Osteocyte (in vitro differentiated cells): Measurements from ENCODE around the gene FITM1. TPM values are rescaled to one million over a fixed set of nuclear protein-coding genes. Genes with fewer than 3 reads are reported as not detected.

Experiments used
- DNase-seq: peaks from one replicate; pipeline ENCODE4 v3.0.0; 2021; ENCODE audit warnings: mixed read lengths; ENCODE audit not compliant: unreplicated experiment; ENCODE audit errors: extremely low spot score
- H3K27ac Mint-ChIP-seq: one replicate; pipeline ENCODE4 v1.8.0; 2021; ENCODE audit warnings: mild to moderate bottlenecking, mixed read lengths; ENCODE audit not compliant: unreplicated experiment
- H3K27me3 Mint-ChIP-seq: one replicate; pipeline ENCODE4 v1.8.0; 2021; ENCODE audit warnings: mixed read lengths; ENCODE audit not compliant: unreplicated experiment
- H3K36me3 Mint-ChIP-seq: one replicate; pipeline ENCODE4 v1.8.0; 2021; ENCODE audit warnings: mixed read lengths; ENCODE audit not compliant: unreplicated experiment
- H3K4me1 Mint-ChIP-seq: one replicate; pipeline ENCODE4 v1.8.0; 2021; ENCODE audit warnings: mixed read lengths; ENCODE audit not compliant: unreplicated experiment
- H3K4me3 Mint-ChIP-seq: one replicate; pipeline ENCODE4 v1.8.0; 2021; ENCODE audit warnings: mild to moderate bottlenecking, moderate library complexity, mixed read lengths; ENCODE audit not compliant: unreplicated experiment
- H3K9me3 Mint-ChIP-seq: one replicate; pipeline ENCODE4 v1.8.0; 2021; ENCODE audit warnings: mixed read lengths; ENCODE audit not compliant: unreplicated experiment
- total RNA-seq: library from RNA; stranded (reverse); gene quantifications from 2 replicates; pipeline ENCODE4 v1.2.1, GENCODE V29; 2021
- TF ChIP-seq, protein P1 (sequence below): fragments of 200-600 bp; sonication (generic); IDR thresholded peaks from 2 replicates; pipeline ENCODE4 v1.5.0; 2021; ENCODE audit warnings: antibody characterized with exemption, mild to moderate bottlenecking, moderate library complexity

Gene FITM1
- total RNA-seq, 1 donor from 2014 or later: 0.73 TPM

DNA sequence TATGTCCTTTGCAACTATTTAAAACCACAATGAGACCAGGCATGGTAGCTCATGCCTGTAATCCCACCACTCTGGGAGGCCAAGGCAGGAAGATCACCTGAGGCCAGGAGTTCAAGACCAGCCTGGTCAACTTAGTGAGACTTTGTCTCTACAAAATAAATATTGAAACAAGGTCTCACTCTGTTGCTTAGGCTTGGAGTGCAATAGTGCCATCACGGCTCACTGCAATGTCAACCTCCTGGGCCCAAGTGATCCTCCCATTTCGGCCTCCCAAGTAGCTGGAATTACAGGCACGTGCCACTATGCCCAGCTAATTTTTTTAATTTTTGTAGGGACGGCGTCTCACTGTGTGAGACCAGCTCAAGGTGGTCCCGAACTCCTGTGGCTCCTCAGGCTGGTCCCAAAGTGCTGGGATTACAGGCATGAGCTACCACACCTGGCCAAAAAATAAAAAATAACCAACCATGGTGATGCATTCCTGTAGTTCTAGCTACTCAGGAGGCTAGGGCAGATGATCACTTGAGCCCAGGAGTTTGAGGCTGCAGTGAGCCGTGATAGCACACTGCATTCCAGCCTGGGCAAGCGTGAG, 955 bp upstream of the FITM1 start:
- Mint-ChIP-seq H3K4me1 (no peaks in the 10 kb centered on the region), H3K27me3 (no peaks in the 10 kb centered on the region)

GRCh38 chr14:24130717-24131548, 474 bp downstream of the FITM1 start:
- Mint-ChIP-seq H3K4me3 (no peak overlapping the region), H3K27ac (no peak overlapping the region), H3K36me3 (no peaks in the 10 kb centered on the region), H3K4me1 (peaks cover 3% of the 10 kb centered on the region), H3K9me3 (no peaks in the 10 kb centered on the region), H3K27me3 (no peaks in the 10 kb centered on the region)
- TF ChIP-seq, protein P1, sequence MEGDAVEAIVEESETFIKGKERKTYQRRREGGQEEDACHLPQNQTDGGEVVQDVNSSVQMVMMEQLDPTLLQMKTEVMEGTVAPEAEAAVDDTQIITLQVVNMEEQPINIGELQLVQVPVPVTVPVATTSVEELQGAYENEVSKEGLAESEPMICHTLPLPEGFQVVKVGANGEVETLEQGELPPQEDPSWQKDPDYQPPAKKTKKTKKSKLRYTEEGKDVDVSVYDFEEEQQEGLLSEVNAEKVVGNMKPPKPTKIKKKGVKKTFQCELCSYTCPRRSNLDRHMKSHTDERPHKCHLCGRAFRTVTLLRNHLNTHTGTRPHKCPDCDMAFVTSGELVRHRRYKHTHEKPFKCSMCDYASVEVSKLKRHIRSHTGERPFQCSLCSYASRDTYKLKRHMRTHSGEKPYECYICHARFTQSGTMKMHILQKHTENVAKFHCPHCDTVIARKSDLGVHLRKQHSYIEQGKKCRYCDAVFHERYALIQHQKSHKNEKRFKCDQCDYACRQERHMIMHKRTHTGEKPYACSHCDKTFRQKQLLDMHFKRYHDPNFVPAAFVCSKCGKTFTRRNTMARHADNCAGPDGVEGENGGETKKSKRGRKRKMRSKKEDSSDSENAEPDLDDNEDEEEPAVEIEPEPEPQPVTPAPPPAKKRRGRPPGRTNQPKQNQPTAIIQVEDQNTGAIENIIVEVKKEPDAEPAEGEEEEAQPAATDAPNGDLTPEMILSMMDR: no peak
- DNase-seq: no peak

More for the DNA sequence above, 955 bp upstream of the FITM1 start:
- Mint-ChIP-seq H3K9me3 (no peaks in the 10 kb centered on the region), H3K4me3 (no peak overlapping the region), H3K27ac (no peak overlapping the region), H3K36me3 (no peaks in the 10 kb centered on the region)
- TF ChIP-seq, protein P1: no peak
- DNase-seq: no peak

DNA sequence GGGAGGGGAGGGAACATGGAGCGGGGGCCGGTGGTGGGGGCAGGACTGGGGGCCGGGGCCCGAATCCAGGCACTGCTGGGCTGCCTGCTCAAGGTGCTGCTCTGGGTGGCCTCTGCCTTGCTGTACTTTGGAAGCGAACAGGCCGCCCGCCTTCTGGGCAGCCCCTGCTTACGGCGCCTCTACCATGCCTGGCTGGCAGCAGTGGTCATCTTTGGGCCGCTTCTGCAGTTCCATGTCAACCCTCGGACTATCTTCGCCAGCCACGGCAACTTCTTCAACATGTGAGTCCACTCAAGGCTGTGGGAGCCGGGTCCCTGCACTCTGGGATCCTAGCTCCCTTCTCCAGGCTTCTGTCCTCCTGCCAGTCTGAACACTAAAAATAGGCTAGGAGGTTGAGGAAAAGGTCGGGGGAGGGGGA, 1.1 kb downstream of the FITM1 start:
- TF ChIP-seq, protein P1: no peak
- no peaks in the 10 kb centered on the region for H3K36me3 Mint-ChIP-seq
- peaks cover 5% of the 10 kb centered on the region for H3K4me1 Mint-ChIP-seq
- no peak overlapping the region for H3K27ac Mint-ChIP-seq
- DNase-seq: no peak
- no peaks in the 10 kb centered on the region for H3K27me3 Mint-ChIP-seq
- no peak overlapping the region for H3K4me3 Mint-ChIP-seq
- H3K9me3 Mint-ChIP-seq: no peaks in the 10 kb centered on the region

GRCh38 chr14:24132061-24132685, 1.7 kb downstream of the FITM1 start:
- H3K36me3 Mint-ChIP-seq: peaks cover 1% of the 10 kb centered on the region
- H3K9me3 Mint-ChIP-seq: no peaks in the 10 kb centered on the region
- no peak overlapping the region for H3K4me3 Mint-ChIP-seq

More at GRCh38 chr14:24132061-24132685, 1.7 kb downstream of the FITM1 start:
- Mint-ChIP-seq H3K4me1 (peaks cover 11% of the 10 kb centered on the region), H3K27me3 (no peaks in the 10 kb centered on the region), H3K27ac (no peak overlapping the region)
- TF ChIP-seq, protein P1: no peak
- no peak for DNase-seq
